GM12864 (cell line): ENCODE data around the gene VRK1.

Experiments used
- DNase-seq: peaks from one replicate; pipeline ENCODE4 v3.0.0-alpha.2; 2011; ENCODE audit warnings: low read depth
- H3K4me3 ChIP-seq: 2 replicates; pipeline ENCODE4 v1.5.1; 2011; ENCODE audit warnings: mild to moderate bottlenecking, low read depth, low read length, control low read depth
- CTCF ChIP-seq: IDR thresholded peaks from 2 replicates; pipeline ENCODE4 v1.5.1; 2011; ENCODE audit warnings: low read depth, mild to moderate bottlenecking, moderate library complexity, low read length, control low read depth, inconsistent platforms; ENCODE audit errors: missing control alignments

Gene VRK1

GRCh38 chr14:96830946-96831345 is 33.8 kb downstream of the VRK1 start:
- no peak for TF ChIP-seq CTCF
- DNase-seq: peak; percentile 10
- H3K4me3 ChIP-seq: no peak overlapping the region; the same call in 1 of the 2 replicates

- no peak overlapping the region for H3K4me3 ChIP-seq
- no peak for DNase-seq
- TF ChIP-seq CTCF: no peak
These were observed 35.2 kb downstream of the VRK1 start for GRCh38 chr14:96832351-96832750.

GRCh38 chr14:96838449-96838848 is 41.3 kb downstream of the VRK1 start:
- DNase-seq: no peak
- TF ChIP-seq CTCF: no peak
- no peak overlapping the region for H3K4me3 ChIP-seq

- H3K4me3 ChIP-seq: no peak overlapping the region
- no peak for DNase-seq
- no peak for TF ChIP-seq CTCF
These were observed 42.1 kb downstream of the VRK1 start for GRCh38 chr14:96839251-96839650.

- no peak overlapping the region for H3K4me3 ChIP-seq
- DNase-seq: no peak
- TF ChIP-seq CTCF: no peak
These were observed 46.0 kb downstream of the VRK1 start for GRCh38 chr14:96843137-96843536.

- H3K4me3 ChIP-seq: no peak overlapping the region
- no peak for TF ChIP-seq CTCF
- no peak for DNase-seq
These were observed 47.8 kb downstream of the VRK1 start for GRCh38 chr14:96844857-96845570.

GRCh38 chr14:96847451-96847850 is 50.3 kb downstream of the VRK1 start:
- no peak for TF ChIP-seq CTCF
- no peak overlapping the region for H3K4me3 ChIP-seq
- no peak for DNase-seq
